Loucy (cell line): ENCODE results near the gene KNSTRN.

Experiments used
- EZH2phosphoT487 ChIP-seq: fragments of 200-600 bp; IDR thresholded peaks from 2 replicates; pipeline ENCODE4 v1.6.1; 2018; ENCODE audit warnings: antibody characterized with exemption, mild to moderate bottlenecking, moderate library complexity, borderline replicate concordance
- TF ChIP-seq, protein P1 (sequence below): fragments of 200-600 bp; sonication (generic); conservative IDR thresholded peaks from 2 replicates; pipeline ENCODE4 v1.5.1; 2014; ENCODE audit warnings: mild to moderate bottlenecking, antibody characterized with exemption, low read length

DNA sequence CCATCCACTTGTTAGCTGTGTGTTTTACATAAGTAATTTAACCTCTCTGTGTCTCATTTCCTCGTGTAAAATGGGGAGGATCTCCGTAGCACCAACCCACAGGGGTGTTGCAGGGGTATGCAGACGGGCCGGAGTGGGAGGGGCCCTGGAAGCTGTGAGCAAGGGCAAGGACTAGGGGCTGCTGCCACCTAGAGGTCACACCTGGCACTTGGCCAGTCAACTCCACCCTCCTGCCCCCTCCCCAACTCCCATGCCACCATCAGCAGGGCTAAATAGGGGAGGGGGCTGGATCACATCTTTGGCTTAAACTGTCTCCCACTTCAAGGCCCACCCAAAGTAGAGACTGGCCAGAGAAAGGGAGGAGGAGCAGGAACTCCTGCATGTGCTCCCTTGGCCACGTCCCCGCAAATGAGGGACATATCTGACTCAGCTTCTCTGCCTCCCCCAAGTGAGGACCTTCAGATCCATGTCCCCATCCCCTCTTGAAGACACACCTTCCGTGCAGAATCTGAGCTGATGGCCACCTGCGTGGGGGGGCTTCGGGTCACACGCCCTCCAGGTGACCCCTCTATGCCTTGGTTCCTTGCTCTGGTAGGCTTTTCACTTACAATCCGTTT lies 44.4 kb upstream of the KNSTRN start:
- TF ChIP-seq, protein P1, sequence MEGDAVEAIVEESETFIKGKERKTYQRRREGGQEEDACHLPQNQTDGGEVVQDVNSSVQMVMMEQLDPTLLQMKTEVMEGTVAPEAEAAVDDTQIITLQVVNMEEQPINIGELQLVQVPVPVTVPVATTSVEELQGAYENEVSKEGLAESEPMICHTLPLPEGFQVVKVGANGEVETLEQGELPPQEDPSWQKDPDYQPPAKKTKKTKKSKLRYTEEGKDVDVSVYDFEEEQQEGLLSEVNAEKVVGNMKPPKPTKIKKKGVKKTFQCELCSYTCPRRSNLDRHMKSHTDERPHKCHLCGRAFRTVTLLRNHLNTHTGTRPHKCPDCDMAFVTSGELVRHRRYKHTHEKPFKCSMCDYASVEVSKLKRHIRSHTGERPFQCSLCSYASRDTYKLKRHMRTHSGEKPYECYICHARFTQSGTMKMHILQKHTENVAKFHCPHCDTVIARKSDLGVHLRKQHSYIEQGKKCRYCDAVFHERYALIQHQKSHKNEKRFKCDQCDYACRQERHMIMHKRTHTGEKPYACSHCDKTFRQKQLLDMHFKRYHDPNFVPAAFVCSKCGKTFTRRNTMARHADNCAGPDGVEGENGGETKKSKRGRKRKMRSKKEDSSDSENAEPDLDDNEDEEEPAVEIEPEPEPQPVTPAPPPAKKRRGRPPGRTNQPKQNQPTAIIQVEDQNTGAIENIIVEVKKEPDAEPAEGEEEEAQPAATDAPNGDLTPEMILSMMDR = peak; percentile 91
- TF ChIP-seq EZH2phosphoT487 = no peak
